HG03469 (cell line): ENCODE measurements around the gene MACROD2.
"Not testable (repeated sequence)": the region's sequence is repeated elsewhere in the genome, so short reads cannot be mapped to it uniquely, and the experiment has no call there.

Source experiments
- ATAC-seq: cut with Tn5 transposase; IDR thresholded peaks from one replicate; pipeline ENCODE4 v1.9.1; 2021; ENCODE audit warnings: mild to moderate bottlenecking, moderate library complexity, moderate number of reproducible peaks; ENCODE audit not compliant: unreplicated experiment

The MACROD2 gene

DNA sequence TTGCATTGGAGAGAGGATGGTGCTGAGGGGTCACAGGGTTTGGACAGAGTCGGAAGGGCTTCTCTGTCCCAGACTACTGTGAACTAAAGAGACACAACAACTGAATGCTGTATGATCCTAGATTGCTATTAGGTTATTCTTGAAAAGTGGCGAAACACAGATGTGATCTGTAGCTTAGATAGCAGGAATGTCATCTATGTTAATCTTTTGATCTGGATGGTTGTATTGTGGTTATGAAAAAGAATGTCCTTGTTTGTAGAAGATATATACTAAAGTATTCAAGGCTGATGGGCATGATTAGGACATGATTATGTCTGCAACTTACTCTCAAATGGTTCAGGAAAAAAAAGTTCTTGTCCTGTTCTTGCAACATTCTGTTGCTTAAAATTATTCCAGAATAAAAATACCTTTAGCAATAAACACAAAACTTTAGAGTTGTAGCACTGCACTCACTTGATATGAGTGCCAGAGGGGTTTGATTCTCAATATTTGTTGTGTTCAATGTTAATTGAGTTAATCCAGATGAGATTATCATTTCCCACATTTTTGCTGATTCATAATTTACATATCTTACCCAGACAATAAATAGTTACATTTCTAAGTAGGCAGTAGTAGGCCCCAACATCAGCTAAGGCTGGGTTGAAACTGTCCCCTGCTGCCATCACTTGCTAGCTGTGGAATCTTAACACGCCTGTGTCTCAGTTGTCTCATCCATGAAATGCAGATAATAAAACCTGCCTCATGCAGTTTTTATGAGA, 1932.8 kb downstream of the MACROD2 start:
- ATAC-seq: no peak

DNA sequence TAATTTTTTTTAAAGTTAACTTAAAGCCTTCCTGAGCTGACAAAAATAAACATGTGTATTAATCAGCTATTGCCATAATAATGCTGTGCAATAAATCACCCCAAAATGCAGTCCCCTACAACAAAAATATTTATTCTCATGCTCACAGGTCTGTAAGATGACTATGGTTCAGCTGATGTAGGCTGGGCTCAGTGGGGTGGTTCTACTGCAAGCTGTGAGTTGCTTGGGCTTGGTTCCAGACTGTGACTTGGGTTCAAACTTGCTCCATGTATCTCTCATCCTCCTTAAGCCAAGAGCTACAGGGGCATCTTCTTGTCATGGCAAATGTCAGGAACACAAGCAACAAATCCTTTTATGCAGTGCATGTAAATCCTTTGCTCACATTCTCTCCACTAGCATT, 1933.6 kb downstream of the MACROD2 start:
- no peak for ATAC-seq

GRCh38 chr20:15930311-15931305, 1935.3 kb downstream of the MACROD2 start:
- ATAC-seq: no peak

- ATAC-seq: no peak
Measured at GRCh38 chr20:15931897-15932296, 1936.6 kb downstream of the MACROD2 start.

DNA sequence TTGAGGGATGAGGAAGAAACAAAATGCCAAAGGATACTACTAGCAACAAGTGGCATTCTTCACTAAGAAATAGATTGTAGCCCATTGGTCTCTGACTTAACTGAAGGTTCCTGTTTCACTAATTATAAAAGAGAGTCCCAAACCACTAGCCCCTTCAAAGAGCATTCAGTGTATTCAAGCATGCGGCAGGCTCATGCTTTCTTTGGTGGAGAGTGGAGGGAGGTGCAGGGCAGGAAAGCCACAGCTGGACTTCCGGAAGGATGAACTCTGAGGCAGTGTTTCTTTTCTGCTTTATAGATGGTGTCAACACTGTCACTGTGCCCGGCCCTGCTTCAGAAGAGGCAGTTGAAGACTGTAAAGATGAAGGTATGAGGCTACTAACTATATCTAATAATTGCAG, 1941.9 kb downstream of the MACROD2 start:
- peak; percentile 91 for ATAC-seq

DNA sequence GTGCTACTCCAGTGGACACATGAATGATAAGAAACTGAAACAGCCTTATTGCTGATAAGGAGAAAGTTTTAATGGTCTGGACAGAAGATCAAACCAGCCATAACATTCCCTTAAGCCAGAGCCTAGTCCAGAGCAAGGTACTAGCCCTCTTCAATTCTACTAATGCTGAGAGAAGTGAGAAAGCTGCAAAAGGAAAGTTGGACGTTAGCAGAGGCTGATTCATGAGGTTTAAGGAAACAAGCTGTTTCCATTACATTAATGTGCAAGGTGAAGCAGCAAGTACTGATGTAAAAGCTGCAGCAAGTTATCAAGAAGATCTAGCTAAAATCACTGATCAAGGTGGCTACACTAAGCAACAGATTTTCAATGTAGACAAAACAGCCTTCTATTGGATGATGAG, 1943.5 kb downstream of the MACROD2 start:
- no peak for ATAC-seq

GRCh38 chr20:15940127-15940526, 1944.8 kb downstream of the MACROD2 start:
- ATAC-seq: no peak

DNA sequence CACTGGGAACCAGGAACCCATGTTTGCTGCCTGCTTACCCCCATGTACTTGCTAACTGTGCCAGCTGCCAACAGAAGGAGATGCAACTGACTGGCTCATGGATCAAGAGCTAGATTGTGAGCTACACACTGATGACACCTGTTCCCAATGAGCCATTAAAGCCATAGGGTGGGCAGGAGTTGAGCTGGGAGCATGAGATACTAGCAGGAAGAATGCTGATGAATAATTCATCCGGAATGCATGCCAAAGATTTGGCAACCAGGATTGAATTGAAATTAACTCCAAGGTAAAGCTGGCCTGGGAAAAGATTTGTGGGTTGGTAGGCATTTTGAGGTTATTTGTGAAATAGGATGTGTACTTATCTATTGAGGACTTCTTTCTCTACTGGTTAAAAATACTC, 1946.8 kb downstream of the MACROD2 start:
- ATAC-seq: no peak

- ATAC-seq: no peak
Measured at GRCh38 chr20:15945289-15945688, 1950.0 kb downstream of the MACROD2 start.

- ATAC-seq: no peak
Measured at GRCh38 chr20:15949391-15949790, 1954.1 kb downstream of the MACROD2 start.

DNA sequence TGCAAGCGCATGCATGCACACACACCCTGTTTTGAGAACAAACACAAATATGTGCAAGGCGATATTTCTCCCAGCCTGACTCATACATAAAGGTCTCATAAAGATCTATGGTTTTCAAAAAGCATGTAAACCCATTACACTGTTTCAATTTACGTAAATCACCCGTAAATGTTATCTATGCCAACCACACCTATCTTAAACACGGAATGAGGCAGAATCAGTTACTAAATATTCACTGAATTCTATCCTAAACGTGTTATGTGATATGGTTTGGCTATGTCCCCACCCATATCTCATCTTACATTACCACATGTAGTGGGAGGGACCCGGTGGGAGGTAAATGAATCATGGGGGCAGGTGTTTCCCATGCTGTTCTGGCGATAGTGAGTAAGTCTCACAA, 1956.3 kb downstream of the MACROD2 start:
- ATAC-seq: no peak

DNA sequence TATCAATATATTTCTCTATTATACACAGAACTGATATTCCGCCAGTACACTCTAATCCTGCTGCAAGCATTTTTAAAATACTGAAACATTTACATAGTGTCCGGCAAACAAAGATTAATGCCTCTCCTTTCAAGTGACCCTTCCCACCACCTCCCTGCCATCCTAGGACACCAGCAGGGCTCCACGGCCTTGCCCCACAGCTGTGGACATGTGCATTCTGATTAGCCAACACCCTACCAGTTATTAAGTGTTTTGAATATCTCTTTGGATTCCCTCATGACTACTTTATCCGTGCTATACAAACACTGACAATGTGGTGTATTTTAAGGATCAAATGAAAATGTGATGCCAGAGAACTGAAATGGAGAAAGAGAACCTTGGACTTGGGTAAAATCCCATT, 1962.8 kb downstream of the MACROD2 start:
- ATAC-seq: no peak

DNA sequence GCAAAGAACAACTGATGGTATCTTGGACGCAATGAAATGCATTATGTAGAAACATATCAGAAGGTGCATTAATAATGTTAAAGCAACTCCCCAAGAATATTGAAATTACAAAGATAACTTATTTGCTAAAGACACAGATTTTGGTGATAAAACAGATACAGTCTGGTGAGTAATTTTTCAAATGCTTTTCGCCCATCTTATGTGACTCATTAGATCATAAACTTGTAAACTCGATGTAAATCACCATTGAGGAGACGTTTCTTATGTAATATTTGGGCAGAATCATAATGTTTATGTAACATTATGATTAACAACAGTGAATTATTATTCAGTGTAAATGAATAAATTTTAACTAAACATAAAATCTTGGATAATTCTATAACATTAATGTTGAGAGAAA, 1969.8 kb downstream of the MACROD2 start:
- ATAC-seq: no peak

- no peak for ATAC-seq
Measured at GRCh38 chr20:15967334-15967733, 1972.0 kb downstream of the MACROD2 start.

DNA sequence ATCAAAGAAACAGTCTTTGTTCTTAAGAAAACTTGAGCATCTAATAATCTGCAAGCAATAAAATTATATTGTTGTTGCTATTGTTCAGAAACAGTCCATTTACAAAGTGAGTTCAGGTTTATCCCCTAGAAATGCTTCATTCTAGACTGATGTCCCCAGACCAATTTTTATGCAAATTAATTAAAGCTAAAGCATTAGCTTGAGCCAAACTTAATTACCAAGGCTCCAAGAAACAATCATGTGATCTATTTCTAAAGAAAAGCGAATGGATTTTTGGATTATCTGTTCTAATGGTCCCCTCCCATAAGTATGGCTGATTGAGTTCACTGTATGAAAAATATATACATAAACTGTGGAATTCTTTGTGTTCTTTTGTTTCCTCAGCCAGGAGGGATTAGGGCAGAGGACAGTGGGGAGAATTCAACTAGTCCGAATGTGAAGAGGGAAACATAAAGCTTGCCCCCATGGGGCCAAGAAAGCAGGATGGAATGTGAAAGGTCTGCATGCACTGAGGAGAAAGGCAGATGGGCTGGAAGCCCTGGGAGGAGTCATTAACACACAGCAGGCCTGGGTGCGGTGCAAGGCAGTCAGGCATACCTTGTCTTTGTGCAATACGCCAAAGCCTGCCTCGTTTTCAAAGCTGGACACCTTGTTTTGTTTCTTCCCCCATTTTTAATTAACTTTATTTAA, 1980.9 kb downstream of the MACROD2 start:
- no peak for ATAC-seq

GRCh38 chr20:15977026-15977425, 1981.7 kb downstream of the MACROD2 start:
- ATAC-seq: no peak

DNA sequence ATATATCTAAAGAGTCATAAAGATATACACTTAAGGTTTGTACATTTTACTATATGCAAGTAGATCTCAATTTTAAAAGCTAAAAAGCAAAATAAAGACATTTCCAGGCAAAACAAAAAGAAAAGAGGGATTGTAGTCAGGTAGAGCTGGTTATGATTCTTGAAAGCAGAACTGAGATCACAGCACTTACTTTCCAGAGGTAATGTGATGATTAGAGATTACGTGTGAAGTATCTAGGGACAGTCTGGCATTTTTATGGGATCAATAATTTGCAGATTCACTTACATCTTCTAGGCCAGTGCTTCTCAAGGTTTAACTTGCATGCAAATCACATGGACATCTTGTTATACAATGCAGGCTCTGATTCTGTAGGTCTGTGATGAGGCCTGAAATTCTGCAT, 1982.4 kb downstream of the MACROD2 start:
- no peak for ATAC-seq

DNA sequence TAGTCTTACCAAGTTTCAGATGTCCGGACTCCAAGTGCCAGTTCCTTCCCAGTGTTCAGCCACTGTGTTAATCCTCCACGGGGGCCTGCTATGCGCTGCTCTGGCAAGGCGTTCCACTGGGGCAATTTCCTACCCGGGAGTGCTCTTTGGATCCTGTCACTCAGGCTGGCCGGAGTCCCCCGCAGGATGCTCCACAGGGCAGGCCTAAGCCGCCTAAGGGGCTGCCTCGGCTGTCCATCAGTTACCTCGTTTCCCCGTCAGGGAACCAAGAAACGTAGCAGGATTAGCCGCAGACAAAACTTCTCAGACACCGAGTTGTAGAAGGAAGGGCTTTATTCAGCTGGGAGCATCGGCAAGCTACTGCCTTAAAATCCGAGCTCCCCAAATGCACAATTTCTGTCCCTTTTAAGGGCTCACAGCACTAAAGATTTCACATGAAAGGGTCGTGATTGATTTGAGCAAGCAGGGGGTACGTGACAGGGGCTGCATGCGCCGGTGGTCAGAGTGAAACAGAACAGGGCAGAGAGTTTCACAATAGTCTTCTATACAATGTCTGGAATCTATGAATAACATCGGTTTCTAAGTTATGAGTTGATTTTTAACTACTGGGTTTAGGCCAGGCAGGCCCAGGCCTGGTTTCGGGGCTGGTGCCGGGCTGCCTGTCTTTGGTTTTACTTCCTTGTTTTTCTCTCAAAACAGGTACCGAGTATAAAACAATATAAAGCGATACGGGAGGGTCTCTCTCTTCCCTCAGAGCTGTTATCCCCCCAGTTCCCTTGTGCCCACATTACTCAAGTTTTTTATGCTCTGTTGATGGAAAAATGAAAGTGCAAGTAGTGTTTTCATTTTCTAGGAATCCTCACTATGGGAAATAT, 1990.4 kb downstream of the MACROD2 start:
- not testable (repeated sequence) for ATAC-seq

GRCh38 chr20:15986690-15987089, 1991.4 kb downstream of the MACROD2 start:
- peak; percentile 93 for ATAC-seq

- no peak for ATAC-seq
Measured at GRCh38 chr20:15991279-15991678, 1996.0 kb downstream of the MACROD2 start.
